Erythroblast (primary cell): ENCODE data around the gene PTGFRN.

Experiments used
- GATA1 ChIP-seq: IDR thresholded peaks from 2 replicates; pipeline ENCODE4 v1.6.1; 2011; ENCODE audit warnings: low read depth, mild to moderate bottlenecking, control low read depth, low read length, moderate library complexity
- POLR2A ChIP-seq: IDR thresholded peaks from 2 replicates; pipeline ENCODE4 v1.6.1; 2011; ENCODE audit warnings: mild to moderate bottlenecking, low read length

DNA sequence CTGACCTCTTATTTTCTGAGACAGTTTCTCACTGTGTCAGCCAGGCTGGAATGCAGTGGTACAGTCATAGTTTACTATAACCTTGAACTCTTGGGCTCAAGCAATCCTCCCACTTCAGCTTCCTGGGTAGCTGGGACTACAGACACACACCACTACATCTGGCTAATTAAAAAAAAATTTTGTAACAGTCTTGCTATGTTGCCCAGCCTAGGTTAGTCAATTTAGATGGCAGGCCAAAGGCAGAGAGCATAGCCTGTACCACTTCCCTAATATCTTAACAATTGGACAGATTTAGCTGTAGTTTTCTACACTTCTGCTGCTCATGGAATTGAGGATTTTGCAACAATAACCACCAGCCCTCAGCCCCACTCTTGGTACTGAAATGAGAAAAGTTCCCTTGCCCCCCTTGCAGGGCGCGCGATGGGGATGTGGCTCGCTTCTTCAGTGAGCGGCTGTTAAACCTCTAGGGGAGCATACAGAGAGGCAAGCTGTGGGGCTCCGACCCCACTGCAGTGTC lies 34.9 kb upstream of the PTGFRN start:
- TF ChIP-seq POLR2A (no peak), GATA1 (no peak)
